ENCODE measurements around the gene SECTM1.
A peak's percentile ranks its signal among the peaks of the same experiment; 100 is the strongest.

SECTM1 gene

DNA sequence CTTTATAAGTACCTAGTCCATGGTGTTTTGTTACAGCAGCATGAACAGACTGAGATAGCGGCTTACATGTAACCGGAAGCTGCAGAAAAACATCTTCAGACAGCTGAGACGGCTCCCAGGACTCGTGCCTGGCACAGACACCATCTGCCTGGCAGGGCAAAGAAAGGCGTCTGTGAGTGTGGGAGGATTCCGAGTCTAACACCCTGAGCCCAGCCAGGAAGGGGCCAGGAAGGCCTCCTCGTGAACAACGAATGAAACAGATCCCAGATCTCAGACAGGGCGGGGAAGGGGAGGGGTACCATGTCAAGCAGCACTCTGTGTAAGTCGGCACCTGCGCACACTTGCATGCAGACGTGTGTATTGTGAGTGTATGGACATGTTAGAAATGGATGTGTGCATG lies 55.7 kb downstream of the SECTM1 start:
- no peak for DNase-seq

DNA sequence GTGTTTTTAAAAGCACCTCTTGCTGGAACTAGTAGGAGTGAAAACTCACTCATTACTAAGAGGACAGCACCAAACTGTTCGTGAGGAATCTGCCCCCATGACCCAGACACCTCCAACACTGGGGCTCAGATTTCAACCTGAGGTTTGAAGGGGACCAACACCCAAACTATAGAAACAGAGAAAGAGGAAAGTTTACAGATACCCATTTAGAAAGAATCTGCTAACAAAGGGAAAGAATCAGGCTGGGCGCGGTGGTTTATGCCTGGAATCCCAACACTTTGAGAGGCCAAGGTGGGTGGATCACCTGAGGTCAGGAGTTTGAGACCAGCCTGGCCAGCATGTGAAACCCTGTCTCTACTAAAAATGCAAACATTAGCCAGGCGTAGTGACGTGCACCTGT lies 56.6 kb downstream of the SECTM1 start:
- no peak for DNase-seq

DNA sequence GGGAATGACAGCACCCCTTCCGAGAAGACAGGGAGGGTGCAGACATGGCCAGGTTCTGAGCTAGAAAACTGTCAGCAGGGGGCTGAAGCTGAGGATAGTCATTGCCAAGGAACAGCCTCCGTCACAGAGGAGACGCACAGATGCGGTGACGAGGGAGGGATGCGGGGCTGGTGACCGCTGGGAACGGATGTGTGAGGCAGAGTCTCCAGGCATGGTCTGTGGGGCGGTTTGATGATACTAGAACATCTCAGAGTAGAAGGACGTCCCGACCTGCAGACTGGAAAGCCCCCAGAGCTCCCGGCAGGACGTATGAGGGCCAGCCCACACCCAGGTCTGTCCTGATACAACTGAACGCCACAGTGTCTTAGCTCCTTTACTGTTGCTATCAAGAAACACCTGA lies 58.2 kb downstream of the SECTM1 start:
- no peak for DNase-seq

DNA sequence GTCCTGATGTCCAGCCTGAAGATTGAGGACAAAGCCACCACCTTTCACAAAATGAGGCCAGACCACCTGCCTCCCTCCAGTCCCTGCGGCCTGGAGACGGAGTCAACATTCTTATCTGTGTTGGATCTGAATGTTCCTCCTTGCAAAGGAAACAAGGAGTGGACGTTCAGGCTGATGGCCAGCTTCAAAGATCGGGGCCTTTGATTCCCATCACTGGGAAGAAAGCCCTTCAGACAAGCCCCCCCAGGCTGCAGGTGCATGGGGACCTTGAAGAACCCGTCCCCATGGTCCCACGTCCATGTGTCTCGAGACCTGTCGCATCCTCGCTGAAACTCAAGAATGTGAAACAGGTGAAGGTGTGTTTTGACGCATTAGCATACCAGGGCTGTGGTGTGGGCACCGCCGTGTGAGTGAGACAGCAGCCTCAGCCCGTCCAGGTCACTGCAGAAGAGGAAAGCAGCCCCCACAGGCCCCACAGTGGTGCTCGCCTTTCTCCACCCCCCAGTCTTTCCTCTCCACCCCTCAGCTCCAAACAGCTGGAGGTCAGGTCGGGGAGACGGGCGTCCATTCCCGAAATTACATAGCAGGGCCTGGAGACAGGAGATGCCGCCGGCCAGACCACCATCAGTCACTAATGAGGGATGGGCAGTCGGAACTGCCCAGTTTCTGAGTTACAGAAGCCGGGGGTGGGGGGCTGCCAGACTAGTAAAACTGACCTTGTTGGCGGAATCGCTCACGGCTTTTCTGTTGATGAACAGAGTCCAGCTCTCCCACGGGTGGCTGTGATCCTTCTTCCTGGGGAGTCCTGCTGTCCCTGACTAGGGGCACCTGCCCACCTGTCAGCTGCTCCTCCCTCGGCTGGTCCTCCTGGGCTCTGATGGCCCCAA lies 59.2 kb downstream of the SECTM1 start:
- DNase-seq: no peak

DNA sequence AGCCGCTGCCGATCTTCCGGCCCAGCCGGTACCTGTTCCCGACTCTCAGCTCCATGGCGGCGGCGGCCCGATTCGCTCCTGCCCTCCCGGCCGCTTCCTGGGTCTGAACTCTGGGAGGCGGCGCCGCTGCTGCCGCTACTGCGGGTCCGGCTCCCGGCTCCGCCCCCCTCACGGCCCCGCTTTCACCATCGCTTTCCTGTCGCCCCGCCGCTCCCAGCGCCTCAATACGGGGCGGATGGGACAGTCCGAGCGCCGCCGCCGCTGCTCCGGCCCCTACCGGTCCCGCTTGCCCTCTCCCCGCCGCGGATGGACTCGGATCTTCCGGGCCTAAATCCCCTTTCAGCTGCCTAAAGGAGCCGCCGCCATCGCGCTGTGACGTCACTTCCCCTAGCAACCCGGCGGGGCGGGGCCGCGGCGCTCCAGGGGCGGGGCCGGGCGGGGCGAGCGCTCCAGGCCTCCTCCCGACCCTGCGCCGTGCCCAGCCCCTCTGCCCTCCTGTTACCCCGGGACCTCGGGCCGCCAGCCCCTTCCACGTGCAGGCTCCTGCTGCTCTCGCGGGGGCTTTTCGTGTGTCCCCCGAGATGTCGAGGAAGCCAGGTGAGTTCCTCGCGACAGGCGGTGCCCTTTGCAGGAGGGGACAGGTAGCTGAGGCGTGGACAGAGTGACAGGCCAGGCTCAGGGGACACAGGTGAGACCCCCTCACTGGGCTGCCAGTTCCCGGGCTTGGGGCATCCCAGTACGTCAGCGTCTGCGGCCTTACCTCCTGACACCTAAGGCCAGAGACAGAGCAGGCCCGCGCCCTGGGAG lies 60.0 kb downstream of the SECTM1 start, which contains the start of gene CSNK1D:
TSS of gene CSNK1D (minus strand) at position 374 of the 807 bp plus-strand sequence. CDS start at position 55, 319 bp downstream.
- peak; percentile 87 for DNase-seq

DNA sequence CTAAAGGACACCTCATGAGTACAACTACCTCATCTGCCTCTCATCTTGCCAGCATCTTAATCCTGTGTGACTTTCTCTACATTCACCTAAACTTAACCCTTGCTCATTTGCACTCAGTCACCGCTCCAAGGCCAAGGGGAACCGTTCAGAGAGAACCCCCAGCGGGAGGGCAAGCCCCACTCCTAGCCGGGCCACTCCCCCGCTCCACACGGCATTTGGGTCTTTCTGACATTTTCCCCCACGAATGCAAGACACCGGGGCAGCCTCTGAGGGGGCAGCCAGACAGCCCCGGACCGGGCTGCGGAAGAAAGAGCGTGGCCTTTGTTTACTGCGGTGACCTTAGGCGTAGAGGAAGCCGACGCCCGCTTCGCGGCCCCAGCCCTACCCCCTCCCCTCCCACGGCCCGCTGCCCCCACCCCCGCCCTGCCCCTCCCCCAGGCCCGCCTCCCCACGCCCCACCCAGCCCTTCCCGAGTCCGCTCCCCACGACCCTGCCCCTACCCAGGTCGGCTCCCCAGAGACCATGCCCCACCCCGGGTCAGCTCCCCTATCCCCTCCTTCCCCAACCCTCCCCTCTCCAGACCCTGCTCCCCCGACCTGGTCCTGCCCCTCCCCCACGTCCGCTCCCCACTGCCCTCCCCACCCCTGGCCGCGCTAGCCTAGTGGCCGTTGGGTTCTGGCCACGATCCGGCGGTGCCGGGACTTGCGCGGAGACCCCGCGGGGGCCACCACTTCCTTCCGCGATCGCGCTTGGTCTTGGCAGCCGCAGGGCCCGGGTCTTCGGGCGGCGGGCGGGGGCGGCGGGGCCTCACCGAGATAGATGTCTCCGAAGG lies 60.9 kb downstream of the SECTM1 start:
- DNase-seq: peak; percentile 27

DNA sequence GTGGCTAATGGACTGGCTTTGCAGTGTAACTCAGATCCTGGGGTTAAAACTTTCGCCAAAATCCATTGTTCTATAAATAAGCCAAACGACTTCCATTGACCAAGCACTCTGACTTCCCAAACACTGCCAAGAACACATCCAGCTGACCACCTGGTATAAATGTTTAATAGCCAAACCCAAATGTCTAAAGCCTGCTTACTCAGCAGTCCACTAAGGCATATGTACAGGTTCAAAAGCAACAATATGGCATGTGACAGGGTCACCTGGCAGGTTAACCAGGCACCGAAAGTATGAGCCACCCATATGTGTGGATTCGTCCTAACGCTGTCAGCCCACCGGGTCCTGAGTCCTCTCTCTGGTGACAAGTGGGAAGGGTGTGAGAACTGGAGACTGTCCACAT lies 62.2 kb downstream of the SECTM1 start:
- no peak for DNase-seq

Measured in inflammatory macrophage treated with lipopolysaccharide for 4 hours (primary cell).